ENCODE data around the gene NPR2. TPM values are rescaled to one million over a fixed set of nuclear protein-coding genes. Genes with fewer than 3 reads are reported as not detected.
A peak's percentile ranks its signal among the peaks of the same experiment; 100 is the strongest.

NPR2 gene
- total RNA-seq, 1 experiment from 2014 or later, result 10.1 TPM

DNA sequence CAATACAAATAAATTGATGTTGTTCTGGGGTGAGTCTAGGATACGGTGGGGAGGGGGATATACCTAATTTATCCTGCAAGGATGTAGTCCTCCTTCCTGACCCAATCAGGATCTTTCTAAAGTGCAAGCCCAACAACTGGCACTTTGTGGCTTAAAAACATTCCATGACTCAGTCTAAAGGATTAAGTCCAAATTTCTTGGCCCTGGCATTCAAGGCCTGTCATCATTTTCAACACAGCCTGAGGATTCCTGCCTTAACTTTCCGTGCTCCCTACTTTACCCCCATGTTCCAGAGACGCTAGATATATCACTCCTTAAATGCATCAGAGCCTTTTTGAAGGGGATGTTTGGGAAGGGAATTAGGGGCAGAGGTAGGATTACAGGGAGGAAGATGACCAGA is 36.1 kb downstream of the NPR2 start (continued):
- TF ChIP-seq, protein P1, sequence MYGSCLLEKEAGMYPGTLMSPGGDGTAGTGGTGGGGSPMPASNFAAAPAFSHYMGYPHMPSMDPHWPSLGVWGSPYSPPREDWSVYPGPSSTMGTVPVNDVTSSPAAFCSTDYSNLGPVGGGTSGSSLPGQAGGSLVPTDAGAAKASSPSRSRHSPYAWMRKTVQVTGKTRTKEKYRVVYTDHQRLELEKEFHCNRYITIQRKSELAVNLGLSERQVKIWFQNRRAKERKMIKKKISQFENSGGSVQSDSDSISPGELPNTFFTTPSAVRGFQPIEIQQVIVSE (CRISPR knock-in tag; IDR thresholded peaks at IDR 0.05; ENCODE audit: borderline replicate concordance), result no peak
- TF ChIP-seq NR1H2 (CRISPR knock-in tag; IDR thresholded peaks at IDR 0.05) (no peak), TCF7 (CRISPR knock-in tag; IDR thresholded peaks at IDR 0.05; ENCODE audit: low read depth) (no peak), NFYB (CRISPR knock-in tag; conservative IDR thresholded peaks at IDR 0.05; ENCODE audit: low read depth) (no peak), NR3C1 (CRISPR knock-in tag; conservative IDR thresholded peaks at IDR 0.05; ENCODE audit: low read depth) (no peak), ZNF396 (CRISPR knock-in tag; IDR thresholded peaks at IDR 0.05; ENCODE audit: borderline replicate concordance) (no peak), ETV6 (CRISPR knock-in tag; IDR thresholded peaks at IDR 0.05) (no peak)
- TF ChIP-seq, protein P2, sequence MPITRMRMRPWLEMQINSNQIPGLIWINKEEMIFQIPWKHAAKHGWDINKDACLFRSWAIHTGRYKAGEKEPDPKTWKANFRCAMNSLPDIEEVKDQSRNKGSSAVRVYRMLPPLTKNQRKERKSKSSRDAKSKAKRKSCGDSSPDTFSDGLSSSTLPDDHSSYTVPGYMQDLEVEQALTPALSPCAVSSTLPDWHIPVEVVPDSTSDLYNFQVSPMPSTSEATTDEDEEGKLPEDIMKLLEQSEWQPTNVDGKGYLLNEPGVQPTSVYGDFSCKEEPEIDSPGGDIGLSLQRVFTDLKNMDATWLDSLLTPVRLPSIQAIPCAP (CRISPR knock-in tag; IDR thresholded peaks at IDR 0.05), result no peak

DNA sequence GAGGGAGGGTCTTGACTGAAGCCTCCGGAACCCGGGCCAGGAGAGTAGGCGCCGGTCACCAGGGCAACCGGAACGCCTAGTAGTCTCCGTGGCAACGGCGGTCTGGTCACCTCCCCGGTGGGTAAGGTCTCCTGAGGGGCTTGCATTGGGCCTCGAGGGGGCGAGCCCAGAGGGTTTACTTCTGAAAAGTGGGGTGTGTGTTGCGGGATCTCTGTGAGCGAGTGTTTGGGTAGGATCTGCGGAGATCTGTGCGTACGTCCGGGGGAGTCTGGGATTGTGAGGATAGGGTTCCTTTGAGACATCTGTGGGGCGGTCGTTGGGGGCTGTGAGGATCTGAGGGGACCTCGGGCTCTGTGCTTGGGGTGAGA is 37.3 kb downstream of the NPR2 start, which contains the start of gene FAM221B:
Gene FAM221B (minus strand): TSS at position 17 of the 368 bp plus-strand sequence. CDS start 2,571 bp downstream, outside the sequence.
- CTCF ChIA-PET, result interaction anchor here (0.6 to 2.7 kb wide), 19 partner anchors 11 to 225 kb away, joined by 3 to 27 read pairs (median 4); partner anchors contain the start of gene HINT2
- H3K36me3 Mint-ChIP-seq, result no peaks in the 10 kb centered on the region
- 0 out of 2 replicates have a peak, but pooled peaks have one; percentile 8 for TF ChIP-seq ZNF121 (CRISPR knock-in tag; IDR thresholded peaks at IDR 0.05)
- TF ChIP-seq ZNF671 (CRISPR knock-in tag; IDR thresholded peaks at IDR 0.05), result no peak
- no peak for TF ChIP-seq TEAD1 (CRISPR knock-in tag; IDR thresholded peaks at IDR 0.05)
- DNase-seq (ENCODE audit: low spot score) (peak; percentile 81), ATAC-seq (peak; percentile 52)
- H3K27me3 Mint-ChIP-seq (ENCODE audit: low read depth), result peaks cover 2% of the 10 kb centered on the region; the same call in 1 of the 2 replicates
- H3K4me1 Mint-ChIP-seq, result peaks cover 26% of the 10 kb centered on the region
- no peaks in the 10 kb centered on the region for H3K9me3 Mint-ChIP-seq
- POLR2A ChIA-PET, result interaction anchor here (0.6 to 1.0 kb wide), 4 partner anchors 15 to 290 kb away, joined by 3 to 5 read pairs (median 3); partner anchors contain the start of gene SPAG8
- H3K4me3 Mint-ChIP-seq, result peak within 1 kb of the TSS; percentile 75
- peak within 1 kb of the TSS; percentile 77 for H3K27ac Mint-ChIP-seq

DNA sequence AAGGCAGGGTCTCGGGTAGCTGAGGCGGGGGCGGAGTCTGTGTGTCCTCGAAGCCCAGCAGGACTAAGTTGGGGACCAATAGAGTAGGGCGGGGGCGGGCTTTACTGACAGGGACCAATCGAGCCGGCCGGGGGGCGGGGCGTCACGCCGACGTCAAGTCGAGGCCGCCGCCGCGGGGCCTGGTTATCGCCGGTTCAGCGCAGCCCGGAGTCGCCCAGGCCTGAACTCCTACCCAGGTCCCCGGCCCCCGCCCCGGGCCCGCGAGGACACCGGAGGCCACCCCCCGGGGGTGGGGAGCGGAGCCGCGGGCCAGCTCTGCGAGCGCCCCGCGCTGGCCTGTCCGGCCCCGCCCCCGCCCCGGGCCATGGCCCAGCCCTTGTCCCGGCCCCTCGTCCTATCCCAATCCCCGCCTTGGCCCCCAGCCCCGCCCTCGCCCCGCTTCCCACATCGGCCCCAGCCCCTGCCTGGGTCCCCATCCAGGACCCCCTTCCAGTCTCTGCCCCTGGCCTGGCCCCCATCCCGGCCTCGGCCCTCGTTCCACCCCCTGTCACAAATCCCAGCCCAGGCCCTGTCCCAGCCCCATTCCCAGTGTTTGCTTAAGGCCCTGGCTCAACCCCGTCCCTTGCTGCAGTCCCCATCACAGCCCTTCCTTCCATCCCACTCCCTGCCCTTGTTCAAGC is 37.8 kb downstream of the NPR2 start, which contains the start of gene TMEM8B:
Gene TMEM8B (plus strand): TSS at position 145 of the 680 bp plus-strand sequence. CDS start 220 bp downstream, at position 365.
- CTCF ChIA-PET, result interaction anchor here (0.6 to 2.7 kb wide), 19 partner anchors 10 to 226 kb away, joined by 3 to 27 read pairs (median 4); partner anchors contain the start of gene HINT2
- peak within 1 kb of the TSS; percentile 75 for H3K4me3 Mint-ChIP-seq
- H3K9me3 Mint-ChIP-seq, result no peaks in the 10 kb centered on the region
- ATAC-seq, result peak; percentile 91
- POLR2A ChIA-PET, result interaction anchor here (0.7 to 1.0 kb wide), 3 partner anchors 15 to 39 kb away, joined by 3 to 5 read pairs (median 3); partner anchors contain the start of gene SPAG8
- H3K36me3 Mint-ChIP-seq, result no peaks in the 10 kb centered on the region
- H3K27me3 Mint-ChIP-seq (ENCODE audit: low read depth), result peaks cover 2% of the 10 kb centered on the region; the same call in 1 of the 2 replicates
- peak; percentile 97 for DNase-seq (ENCODE audit: low spot score)
- H3K27ac Mint-ChIP-seq, result peak within 1 kb of the TSS; percentile 77
- TF ChIP-seq, protein P3, sequence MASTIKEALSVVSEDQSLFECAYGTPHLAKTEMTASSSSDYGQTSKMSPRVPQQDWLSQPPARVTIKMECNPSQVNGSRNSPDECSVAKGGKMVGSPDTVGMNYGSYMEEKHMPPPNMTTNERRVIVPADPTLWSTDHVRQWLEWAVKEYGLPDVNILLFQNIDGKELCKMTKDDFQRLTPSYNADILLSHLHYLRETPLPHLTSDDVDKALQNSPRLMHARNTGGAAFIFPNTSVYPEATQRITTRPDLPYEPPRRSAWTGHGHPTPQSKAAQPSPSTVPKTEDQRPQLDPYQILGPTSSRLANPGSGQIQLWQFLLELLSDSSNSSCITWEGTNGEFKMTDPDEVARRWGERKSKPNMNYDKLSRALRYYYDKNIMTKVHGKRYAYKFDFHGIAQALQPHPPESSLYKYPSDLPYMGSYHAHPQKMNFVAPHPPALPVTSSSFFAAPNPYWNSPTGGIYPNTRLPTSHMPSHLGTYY (CRISPR knock-in tag; IDR thresholded peaks at IDR 0.05), result no peak
- TF ChIP-seq SP1 (CRISPR knock-in tag; conservative IDR thresholded peaks at IDR 0.05) (0 out of 2 replicates have a peak, but pooled peaks have one; percentile 46), NFYB (CRISPR knock-in tag; conservative IDR thresholded peaks at IDR 0.05; ENCODE audit: low read depth) (peak; percentile 69; the same call in 1 of the 2 replicates)
- TF ChIP-seq, protein P4, sequence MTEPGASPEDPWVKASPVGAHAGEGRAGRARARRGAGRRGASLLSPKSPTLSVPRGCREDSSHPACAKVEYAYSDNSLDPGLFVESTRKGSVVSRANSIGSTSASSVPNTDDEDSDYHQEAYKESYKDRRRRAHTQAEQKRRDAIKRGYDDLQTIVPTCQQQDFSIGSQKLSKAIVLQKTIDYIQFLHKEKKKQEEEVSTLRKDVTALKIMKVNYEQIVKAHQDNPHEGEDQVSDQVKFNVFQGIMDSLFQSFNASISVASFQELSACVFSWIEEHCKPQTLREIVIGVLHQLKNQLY (CRISPR knock-in tag; IDR thresholded peaks at IDR 0.05), result no peak
- TF ChIP-seq, protein P5, sequence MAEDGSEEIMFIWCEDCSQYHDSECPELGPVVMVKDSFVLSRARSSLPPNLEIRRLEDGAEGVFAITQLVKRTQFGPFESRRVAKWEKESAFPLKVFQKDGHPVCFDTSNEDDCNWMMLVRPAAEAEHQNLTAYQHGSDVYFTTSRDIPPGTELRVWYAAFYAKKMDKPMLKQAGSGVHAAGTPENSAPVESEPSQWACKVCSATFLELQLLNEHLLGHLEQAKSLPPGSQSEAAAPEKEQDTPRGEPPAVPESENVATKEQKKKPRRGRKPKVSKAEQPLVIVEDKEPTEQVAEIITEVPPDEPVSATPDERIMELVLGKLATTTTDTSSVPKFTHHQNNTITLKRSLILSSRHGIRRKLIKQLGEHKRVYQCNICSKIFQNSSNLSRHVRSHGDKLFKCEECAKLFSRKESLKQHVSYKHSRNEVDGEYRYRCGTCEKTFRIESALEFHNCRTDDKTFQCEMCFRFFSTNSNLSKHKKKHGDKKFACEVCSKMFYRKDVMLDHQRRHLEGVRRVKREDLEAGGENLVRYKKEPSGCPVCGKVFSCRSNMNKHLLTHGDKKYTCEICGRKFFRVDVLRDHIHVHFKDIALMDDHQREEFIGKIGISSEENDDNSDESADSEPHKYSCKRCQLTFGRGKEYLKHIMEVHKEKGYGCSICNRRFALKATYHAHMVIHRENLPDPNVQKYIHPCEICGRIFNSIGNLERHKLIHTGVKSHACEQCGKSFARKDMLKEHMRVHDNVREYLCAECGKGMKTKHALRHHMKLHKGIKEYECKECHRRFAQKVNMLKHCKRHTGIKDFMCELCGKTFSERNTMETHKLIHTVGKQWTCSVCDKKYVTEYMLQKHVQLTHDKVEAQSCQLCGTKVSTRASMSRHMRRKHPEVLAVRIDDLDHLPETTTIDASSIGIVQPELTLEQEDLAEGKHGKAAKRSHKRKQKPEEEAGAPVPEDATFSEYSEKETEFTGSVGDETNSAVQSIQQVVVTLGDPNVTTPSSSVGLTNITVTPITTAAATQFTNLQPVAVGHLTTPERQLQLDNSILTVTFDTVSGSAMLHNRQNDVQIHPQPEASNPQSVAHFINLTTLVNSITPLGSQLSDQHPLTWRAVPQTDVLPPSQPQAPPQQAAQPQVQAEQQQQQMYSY (CRISPR knock-in tag; IDR thresholded peaks at IDR 0.05), result peak; percentile 62
- TF ChIP-seq, protein P6, sequence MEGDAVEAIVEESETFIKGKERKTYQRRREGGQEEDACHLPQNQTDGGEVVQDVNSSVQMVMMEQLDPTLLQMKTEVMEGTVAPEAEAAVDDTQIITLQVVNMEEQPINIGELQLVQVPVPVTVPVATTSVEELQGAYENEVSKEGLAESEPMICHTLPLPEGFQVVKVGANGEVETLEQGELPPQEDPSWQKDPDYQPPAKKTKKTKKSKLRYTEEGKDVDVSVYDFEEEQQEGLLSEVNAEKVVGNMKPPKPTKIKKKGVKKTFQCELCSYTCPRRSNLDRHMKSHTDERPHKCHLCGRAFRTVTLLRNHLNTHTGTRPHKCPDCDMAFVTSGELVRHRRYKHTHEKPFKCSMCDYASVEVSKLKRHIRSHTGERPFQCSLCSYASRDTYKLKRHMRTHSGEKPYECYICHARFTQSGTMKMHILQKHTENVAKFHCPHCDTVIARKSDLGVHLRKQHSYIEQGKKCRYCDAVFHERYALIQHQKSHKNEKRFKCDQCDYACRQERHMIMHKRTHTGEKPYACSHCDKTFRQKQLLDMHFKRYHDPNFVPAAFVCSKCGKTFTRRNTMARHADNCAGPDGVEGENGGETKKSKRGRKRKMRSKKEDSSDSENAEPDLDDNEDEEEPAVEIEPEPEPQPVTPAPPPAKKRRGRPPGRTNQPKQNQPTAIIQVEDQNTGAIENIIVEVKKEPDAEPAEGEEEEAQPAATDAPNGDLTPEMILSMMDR (IDR thresholded peaks at IDR 0.05), result no peak
- H3K4me1 Mint-ChIP-seq, result peaks cover 21% of the 10 kb centered on the region

Measured in WTC11 (cell line).